ENCODE measurements around the gene OOEP.

DNA sequence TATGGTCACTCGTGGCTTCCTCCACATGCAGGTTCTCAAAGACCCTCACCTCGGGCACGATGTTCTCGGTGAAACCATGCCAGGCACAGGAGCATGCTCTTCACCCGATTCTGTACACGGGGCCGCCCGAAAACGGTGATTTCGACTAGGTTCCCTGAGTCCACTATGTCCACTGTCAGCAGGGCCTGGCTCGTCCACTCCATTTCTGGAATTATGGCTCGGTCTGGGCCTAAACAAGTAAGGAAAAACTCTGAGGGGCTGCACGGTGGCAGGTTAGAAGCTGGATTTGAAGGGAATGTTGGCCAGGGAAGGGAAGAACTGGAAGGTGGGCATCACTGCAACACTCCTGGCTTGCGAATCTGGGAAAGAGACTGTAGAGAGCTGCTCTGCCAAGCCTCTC is 540 bp downstream of the OOEP start:
- TF ChIP-seq, protein P1, sequence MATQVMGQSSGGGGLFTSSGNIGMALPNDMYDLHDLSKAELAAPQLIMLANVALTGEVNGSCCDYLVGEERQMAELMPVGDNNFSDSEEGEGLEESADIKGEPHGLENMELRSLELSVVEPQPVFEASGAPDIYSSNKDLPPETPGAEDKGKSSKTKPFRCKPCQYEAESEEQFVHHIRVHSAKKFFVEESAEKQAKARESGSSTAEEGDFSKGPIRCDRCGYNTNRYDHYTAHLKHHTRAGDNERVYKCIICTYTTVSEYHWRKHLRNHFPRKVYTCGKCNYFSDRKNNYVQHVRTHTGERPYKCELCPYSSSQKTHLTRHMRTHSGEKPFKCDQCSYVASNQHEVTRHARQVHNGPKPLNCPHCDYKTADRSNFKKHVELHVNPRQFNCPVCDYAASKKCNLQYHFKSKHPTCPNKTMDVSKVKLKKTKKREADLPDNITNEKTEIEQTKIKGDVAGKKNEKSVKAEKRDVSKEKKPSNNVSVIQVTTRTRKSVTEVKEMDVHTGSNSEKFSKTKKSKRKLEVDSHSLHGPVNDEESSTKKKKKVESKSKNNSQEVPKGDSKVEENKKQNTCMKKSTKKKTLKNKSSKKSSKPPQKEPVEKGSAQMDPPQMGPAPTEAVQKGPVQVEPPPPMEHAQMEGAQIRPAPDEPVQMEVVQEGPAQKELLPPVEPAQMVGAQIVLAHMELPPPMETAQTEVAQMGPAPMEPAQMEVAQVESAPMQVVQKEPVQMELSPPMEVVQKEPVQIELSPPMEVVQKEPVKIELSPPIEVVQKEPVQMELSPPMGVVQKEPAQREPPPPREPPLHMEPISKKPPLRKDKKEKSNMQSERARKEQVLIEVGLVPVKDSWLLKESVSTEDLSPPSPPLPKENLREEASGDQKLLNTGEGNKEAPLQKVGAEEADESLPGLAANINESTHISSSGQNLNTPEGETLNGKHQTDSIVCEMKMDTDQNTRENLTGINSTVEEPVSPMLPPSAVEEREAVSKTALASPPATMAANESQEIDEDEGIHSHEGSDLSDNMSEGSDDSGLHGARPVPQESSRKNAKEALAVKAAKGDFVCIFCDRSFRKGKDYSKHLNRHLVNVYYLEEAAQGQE (IDR thresholded peaks at IDR 0.05; ENCODE audit: low read depth), result no peak
- no peak for TF ChIP-seq POLR2A (IDR thresholded peaks at IDR 0.05; ENCODE audit: borderline replicate concordance, extremely low read depth, insufficient read depth, insufficient read length)
- TF ChIP-seq, protein P2, sequence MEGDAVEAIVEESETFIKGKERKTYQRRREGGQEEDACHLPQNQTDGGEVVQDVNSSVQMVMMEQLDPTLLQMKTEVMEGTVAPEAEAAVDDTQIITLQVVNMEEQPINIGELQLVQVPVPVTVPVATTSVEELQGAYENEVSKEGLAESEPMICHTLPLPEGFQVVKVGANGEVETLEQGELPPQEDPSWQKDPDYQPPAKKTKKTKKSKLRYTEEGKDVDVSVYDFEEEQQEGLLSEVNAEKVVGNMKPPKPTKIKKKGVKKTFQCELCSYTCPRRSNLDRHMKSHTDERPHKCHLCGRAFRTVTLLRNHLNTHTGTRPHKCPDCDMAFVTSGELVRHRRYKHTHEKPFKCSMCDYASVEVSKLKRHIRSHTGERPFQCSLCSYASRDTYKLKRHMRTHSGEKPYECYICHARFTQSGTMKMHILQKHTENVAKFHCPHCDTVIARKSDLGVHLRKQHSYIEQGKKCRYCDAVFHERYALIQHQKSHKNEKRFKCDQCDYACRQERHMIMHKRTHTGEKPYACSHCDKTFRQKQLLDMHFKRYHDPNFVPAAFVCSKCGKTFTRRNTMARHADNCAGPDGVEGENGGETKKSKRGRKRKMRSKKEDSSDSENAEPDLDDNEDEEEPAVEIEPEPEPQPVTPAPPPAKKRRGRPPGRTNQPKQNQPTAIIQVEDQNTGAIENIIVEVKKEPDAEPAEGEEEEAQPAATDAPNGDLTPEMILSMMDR (IDR thresholded peaks at IDR 0.05 in 2 of 3, conservative IDR thresholded peaks at IDR 0.05 in 1 of 3; ENCODE audit: borderline replicate concordance in 1 of 3, insufficient read depth in 1 of 3, low read depth in 2 of 3, low read length in 2 of 3), result no peak
- TF ChIP-seq RAD21 (IDR thresholded peaks at IDR 0.05; ENCODE audit: low read depth), result no peak
- TF ChIP-seq, protein P3, sequence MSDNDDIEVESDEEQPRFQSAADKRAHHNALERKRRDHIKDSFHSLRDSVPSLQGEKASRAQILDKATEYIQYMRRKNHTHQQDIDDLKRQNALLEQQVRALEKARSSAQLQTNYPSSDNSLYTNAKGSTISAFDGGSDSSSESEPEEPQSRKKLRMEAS (IDR thresholded peaks at IDR 0.05), result no peak
- no peak for TF ChIP-seq JUND (IDR thresholded peaks at IDR 0.05)
- no peak for TF ChIP-seq ZNF274 (IDR thresholded peaks at IDR 0.05; ENCODE audit: low read depth, low read length)
- no peak for TF ChIP-seq ELF1 (IDR thresholded peaks at IDR 0.05; ENCODE audit: borderline replicate concordance, low read depth)
- no peak for TF ChIP-seq POLR2AphosphoS5 (IDR thresholded peaks at IDR 0.05; ENCODE audit: low read depth, low read length)
- TF ChIP-seq EZH2phosphoT487 (IDR thresholded peaks at IDR 0.05; ENCODE audit: borderline replicate concordance), result no peak
- TF ChIP-seq YY1 (IDR thresholded peaks at IDR 0.05; ENCODE audit: extremely low read depth, insufficient replicate concordance, low read depth, low read length), result no peak
- TF ChIP-seq, protein P4, sequence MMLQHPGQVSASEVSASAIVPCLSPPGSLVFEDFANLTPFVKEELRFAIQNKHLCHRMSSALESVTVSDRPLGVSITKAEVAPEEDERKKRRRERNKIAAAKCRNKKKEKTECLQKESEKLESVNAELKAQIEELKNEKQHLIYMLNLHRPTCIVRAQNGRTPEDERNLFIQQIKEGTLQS (IDR thresholded peaks at IDR 0.05), result no peak
